Caco-2 (cell line): ENCODE results near the gene PI4K2A. TPM values are rescaled to one million over a fixed set of nuclear protein-coding genes. Genes with fewer than 3 reads are reported as not detected.
"Not testable (repeated sequence)": the region's sequence is repeated elsewhere in the genome, so short reads cannot be mapped to it uniquely, and the experiment has no call there.

ENCODE experiments used
- BruUV-seq: library from RNA; stranded (reverse); fragments of 400-500 nt; replicated peaks from 2 replicates; lab custom pipeline; 2021; lab: Mats Ljungman, UMichigan
- CTCF ChIA-PET: fragments of 300-600 bp; sonication (Branson Sonifier 250); formaldehyde crosslinking; loops from one replicate; lab custom pipeline; 2022; ENCODE audit warnings: antibody characterized with exemption; lab: Charles Lee
- POLR2A ChIA-PET: fragments of 300-600 bp; sonication (Branson Sonifier 250); formaldehyde crosslinking; loops from one replicate; lab custom pipeline; 2022; ENCODE audit warnings: antibody characterized with exemption; lab: Charles Lee
- DNase-seq, 2 experiments: peaks; one replicate each; pipeline versions ENCODE4 v3.0.0 to v3.0.0-alpha.2; 2020 to 2022
- H3K27me3 ChIP-seq: replicated peaks from 2 replicates; pipeline ENCODE4 v1.6.0; 2011; ENCODE audit warnings: low read length; ENCODE audit not compliant: control insufficient read depth, insufficient read depth
- H3K36me3 ChIP-seq: 2 replicates; pipeline ENCODE4 v1.5.1; 2011; ENCODE audit warnings: low read length; ENCODE audit not compliant: control insufficient read depth, insufficient read depth
- H3K4me1 ChIP-seq: fragments of 250-450 bp; sonication (Bioruptor Pico); 2 replicates; pipeline ENCODE4 v1.5.1; 2020; ENCODE audit warnings: mild to moderate bottlenecking
- H3K4me3 ChIP-seq: 2 replicates; pipeline ENCODE4 v1.5.1; 2011; ENCODE audit warnings: low read depth, mild to moderate bottlenecking, control low read depth, low read length
- H3K9me3 ChIP-seq: fragments of 250-450 bp; sonication (Bioruptor Pico); 2 replicates; pipeline ENCODE4 v1.5.1; 2020; ENCODE audit warnings: mild to moderate bottlenecking, moderate library complexity
- H3K27ac Mint-ChIP-seq: one replicate; pipeline ENCODE4 v1.8.0; 2022; ENCODE audit warnings: mixed read lengths; ENCODE audit not compliant: unreplicated experiment
- H3K27me3 Mint-ChIP-seq: one replicate; pipeline ENCODE4 v1.8.0; 2022; ENCODE audit warnings: mixed read lengths; ENCODE audit not compliant: insufficient read depth, unreplicated experiment
- H3K36me3 Mint-ChIP-seq: one replicate; pipeline ENCODE4 v1.8.0; 2022; ENCODE audit warnings: mild to moderate bottlenecking, mixed read lengths; ENCODE audit not compliant: insufficient read depth, unreplicated experiment
- H3K4me1 Mint-ChIP-seq: one replicate; pipeline ENCODE4 v1.8.0; 2022; ENCODE audit warnings: low read depth, mixed read lengths; ENCODE audit not compliant: unreplicated experiment
- H3K4me3 Mint-ChIP-seq: one replicate; pipeline ENCODE4 v1.8.0; 2022; ENCODE audit warnings: mild to moderate bottlenecking, moderate library complexity, mixed read lengths; ENCODE audit not compliant: unreplicated experiment
- H3K9me3 Mint-ChIP-seq: one replicate; pipeline ENCODE4 v1.8.0; 2022; ENCODE audit warnings: mixed read lengths; ENCODE audit not compliant: unreplicated experiment
- CTCF ChIP-seq, 2 experiments: fragments of 200-600 bp in 1 of 2; IDR thresholded peaks; 1 replicate in 1 of 2; 2 replicates in 1 of 2; pipeline versions ENCODE4 v1.5.1 to v1.8.0; 2011 to 2022; ENCODE audit warnings: antibody characterized with exemption in 1 of 2, control low read depth in 1 of 2, inconsistent platforms in 1 of 2, low read depth in 1 of 2, low read length in 1 of 2, mild to moderate bottlenecking in 1 of 2, moderate library complexity in 1 of 2; ENCODE audit not compliant: insufficient read depth in 1 of 2, severe bottlenecking in 1 of 2, unreplicated experiment in 1 of 2
- intact Hi-C: fragments of 100-400 bp; cut with micrococcal nuclease; formaldehyde crosslinking; loops from one replicate; pipeline ENCODE4 v1.10.0; 2022; ENCODE audit not compliant: unreplicated experiment
- total RNA-seq: library from RNA; stranded (reverse); gene quantifications from 2 replicates; pipeline ENCODE4 v1.2.3, GENCODE V29; 2022

PI4K2A gene
- total RNA-seq, 1 experiment from 2014 or later = 27.3 TPM

- Histone ChIP-seq H3K9me3 (no peaks in the 10 kb centered on the region), H3K4me1 (peaks cover 18% of the 10 kb centered on the region), H3K36me3 (no peaks in the 10 kb centered on the region), H3K27me3 (no peaks in the 10 kb centered on the region), H3K4me3 (no peak overlapping the region)
- ChIA-PET CTCF (no interaction called here), POLR2A (no interaction called here)
- H3K36me3 Mint-ChIP-seq = peaks cover 28% of the 10 kb centered on the region
- intact Hi-C loops = no loop called here
- peaks cover 26% of the 10 kb centered on the region for H3K4me1 Mint-ChIP-seq
- H3K27me3 Mint-ChIP-seq = no peaks in the 10 kb centered on the region
- BruUV-seq = no TSS peak
- no peaks in the 10 kb centered on the region for H3K9me3 Mint-ChIP-seq
- TF ChIP-seq CTCF (IDR thresholded peaks at IDR 0.05; ENCODE audit: insufficient read depth in 1 of 2, low read depth in 1 of 2, low read length in 1 of 2, severe bottlenecking in 1 of 2, unreplicated experiment in 1 of 2) = no peak
- H3K4me3 Mint-ChIP-seq = no peak overlapping the region
- no peak overlapping the region for H3K27ac Mint-ChIP-seq
- DNase-seq = no peak
These were observed 4.5 kb downstream of the PI4K2A start for GRCh38 chr10:97644936-97645335.

GRCh38 chr10:97647556-97647955, 7.1 kb downstream of the PI4K2A start:
- Histone ChIP-seq H3K4me1 (peaks cover 13% of the 10 kb centered on the region), H3K27me3 (no peaks in the 10 kb centered on the region), H3K9me3 (no peaks in the 10 kb centered on the region), H3K36me3 (no peaks in the 10 kb centered on the region; the same call in 1 of the 2 replicates), H3K4me3 (no peak overlapping the region)
- no peak for DNase-seq
- TF ChIP-seq CTCF (IDR thresholded peaks at IDR 0.05; ENCODE audit: insufficient read depth in 1 of 2, low read depth in 1 of 2, low read length in 1 of 2, severe bottlenecking in 1 of 2, unreplicated experiment in 1 of 2) = no peak
- Mint-ChIP-seq H3K27me3 (no peaks in the 10 kb centered on the region), H3K27ac (no peak overlapping the region), H3K4me3 (no peak overlapping the region), H3K9me3 (no peaks in the 10 kb centered on the region), H3K4me1 (peaks cover 24% of the 10 kb centered on the region), H3K36me3 (peaks cover 21% of the 10 kb centered on the region)
- ChIA-PET CTCF (no interaction called here), POLR2A (interaction anchor here (0.6 kb wide), 1 partner anchor 14 kb away, joined by 5 read pairs; no protein-coding TSS in a partner anchor)
- intact Hi-C loops = no loop called here
- BruUV-seq = no TSS peak

GRCh38 chr10:97648562-97649404, 8.3 kb downstream of the PI4K2A start:
- BruUV-seq = no TSS peak
- ChIA-PET POLR2A (interaction anchor here (0.7 kb wide), 1 partner anchor 15 kb away, joined by 11 read pairs; no protein-coding TSS in a partner anchor), CTCF (interaction anchor here (0.5 to 0.7 kb wide), 2 partner anchors 9 to 34 kb away, joined by 3 read pairs; no protein-coding TSS in a partner anchor)
- peaks cover 13% of the 10 kb centered on the region for H3K4me1 Mint-ChIP-seq
- peak overlapping the region; percentile 2 for H3K4me3 Mint-ChIP-seq
- no peaks in the 10 kb centered on the region for H3K9me3 Mint-ChIP-seq
- H3K27ac Mint-ChIP-seq = peak overlapping the region; percentile 72
- no peaks in the 10 kb centered on the region for H3K27me3 Mint-ChIP-seq
- TF ChIP-seq CTCF (IDR thresholded peaks at IDR 0.05; ENCODE audit: insufficient read depth in 1 of 2, low read depth in 1 of 2, low read length in 1 of 2, severe bottlenecking in 1 of 2, unreplicated experiment in 1 of 2) = no peak
- Histone ChIP-seq H3K4me3 (no peak overlapping the region), H3K9me3 (no peaks in the 10 kb centered on the region), H3K36me3 (peaks cover under 1% of the 10 kb centered on the region; the same call in 1 of the 2 replicates), H3K4me1 (peaks cover 13% of the 10 kb centered on the region), H3K27me3 (no peaks in the 10 kb centered on the region)
- peak in 1 of 2 experiments; percentile 30 for DNase-seq
- intact Hi-C loops = loop anchor here (1.0 kb wide), 1 partner anchor 16 kb away; no protein-coding TSS in a partner anchor
- peaks cover 28% of the 10 kb centered on the region for H3K36me3 Mint-ChIP-seq

- peak overlapping the region; percentile 72 for H3K27ac Mint-ChIP-seq
- intact Hi-C loops = loop anchor here (1.0 kb wide), 1 partner anchor 15 kb away; no protein-coding TSS in a partner anchor
- DNase-seq, H3K27me3 Mint-ChIP-seq, H3K4me3 Mint-ChIP-seq, H3K27me3 ChIP-seq, H3K4me3 ChIP-seq, H3K9me3 ChIP-seq, BruUV-seq, H3K9me3 Mint-ChIP-seq, H3K36me3 ChIP-seq: not testable (repeated sequence)
- ChIA-PET CTCF (interaction anchor here (0.7 kb wide), 1 partner anchor 33 kb away, joined by 3 read pairs; no protein-coding TSS in a partner anchor), POLR2A (interaction anchor here (0.7 kb wide), 1 partner anchor 15 kb away, joined by 11 read pairs; no protein-coding TSS in a partner anchor)
- peaks cover 13% of the 10 kb centered on the region for H3K4me1 ChIP-seq
- peaks cover 32% of the 10 kb centered on the region for H3K36me3 Mint-ChIP-seq
- H3K4me1 Mint-ChIP-seq = peaks cover 13% of the 10 kb centered on the region
These were observed 8.9 kb downstream of the PI4K2A start for GRCh38 chr10:97649405-97649750.
